HEK293 (cell line): ENCODE measurements around the gene OPALIN.

Experiments used
- CTCF ChIA-PET: fragments of 350-600 bp; formaldehyde crosslinking; extraction: SDS; loops from one replicate; lab custom pipeline; 2021; ENCODE audit warnings: antibody characterized with exemption; lab: Yijun Ruan, JAX
- POLR2A ChIA-PET: fragments of 300-600 bp; formaldehyde crosslinking; extraction: SDS; loops from one replicate; lab custom pipeline; 2020; ENCODE audit warnings: antibody characterized with exemption, inconsistent platforms; lab: Yijun Ruan, JAX
- H3K27ac ChIP-seq: fragments of 200-500 bp; sonication (Bioruptor generic); 2 replicates; pipeline ENCODE4 v1.5.1; 2014; ENCODE audit warnings: low read depth, low read length, control low read depth, inconsistent platforms; ENCODE audit errors: extremely low read depth
- H3K36me3 ChIP-seq, 2 experiments: fragments of 200-500 bp in 1 of 2; sonication (Bioruptor generic) in 1 of 2; 1 replicate in 1 of 2; 2 replicates in 1 of 2; pipeline ENCODE4 v1.5.1; 2014 to 2017; ENCODE audit warnings: inconsistent platforms in 2 of 2, low read length in 2 of 2; ENCODE audit not compliant: control insufficient read depth in 2 of 2, insufficient read depth in 1 of 2
- H3K4me1 ChIP-seq: fragments of 200-500 bp; sonication (Bioruptor generic); 2 replicates; pipeline ENCODE4 v1.5.1; 2014; ENCODE audit warnings: mild to moderate bottlenecking, low read length, inconsistent platforms; ENCODE audit not compliant: control insufficient read depth, insufficient read depth
- H3K4me3 ChIP-seq: 2 replicates; pipeline ENCODE4 v1.5.1; 2011; ENCODE audit warnings: low read depth, mild to moderate bottlenecking, control low read depth, low read length, moderate library complexity
- H3K9me3 ChIP-seq: fragments of 200-500 bp; sonication (Bioruptor generic); 2 replicates; pipeline ENCODE4 v1.5.1; 2014; ENCODE audit warnings: low read depth, low read length, inconsistent platforms; ENCODE audit not compliant: control insufficient read depth, insufficient read depth
- ATF2 ChIP-seq: fragments of 450-650 bp; formaldehyde crosslinking; IDR thresholded peaks from 2 replicates; pipeline ENCODE4 v1.5.1; 2016; ENCODE audit warnings: missing biosample characterization, missing genetic modification characterization, low read depth
- BCL11A ChIP-seq: fragments of 450-650 bp; formaldehyde crosslinking; IDR thresholded peaks from 2 replicates; pipeline ENCODE4 v1.5.1; 2016; ENCODE audit warnings: low read depth, missing biosample characterization, missing genetic modification characterization
- EGR2 ChIP-seq: fragments of 450-650 bp; formaldehyde crosslinking; IDR thresholded peaks from 2 replicates; pipeline ENCODE4 v1.5.1; 2016; ENCODE audit warnings: low read depth, missing biosample characterization, missing genetic modification characterization
- FEZF1 ChIP-seq: fragments of 450-650 bp; formaldehyde crosslinking; IDR thresholded peaks from 2 replicates; pipeline ENCODE4 v1.5.1; 2016; ENCODE audit warnings: missing biosample characterization, missing genetic modification characterization
- HOXA7 ChIP-seq: sonication (generic); formaldehyde crosslinking; IDR thresholded peaks from 2 replicates; pipeline ENCODE4 v1.8.1; 2022; ENCODE audit warnings: missing genetic modification reagents, borderline replicate concordance
- ZFHX2 ChIP-seq: fragments of 450-650 bp; formaldehyde crosslinking; conservative IDR thresholded peaks from 2 replicates; pipeline ENCODE4 v1.5.1; 2016; ENCODE audit warnings: missing biosample characterization, missing genetic modification characterization
- ZNF157 ChIP-seq: fragments of 450-650 bp; formaldehyde crosslinking; IDR thresholded peaks from 2 replicates; pipeline ENCODE4 v1.5.1; 2016; ENCODE audit warnings: missing biosample characterization, missing genetic modification characterization
- ZNF202 ChIP-seq: fragments of 450-650 bp; formaldehyde crosslinking; IDR thresholded peaks from 2 replicates; pipeline ENCODE4 v1.5.1; 2016; ENCODE audit warnings: missing biosample characterization, missing genetic modification characterization, borderline replicate concordance
- ZNF274 ChIP-seq, 2 experiments: fragments of 200-500 bp in 1 of 2; fragments of 450-650 bp in 1 of 2; sonication (Bioruptor generic) in 1 of 2; formaldehyde crosslinking in 1 of 2; IDR thresholded peaks; 2 replicates each; pipeline versions ENCODE4 v1.5.1 to v1.6.1; 2014 to 2016; ENCODE audit warnings: borderline replicate concordance in 1 of 2, inconsistent platforms in 1 of 2, low read length in 1 of 2, missing biosample characterization in 1 of 2, missing genetic modification characterization in 1 of 2
- ZNF341 ChIP-seq: fragments of 450-650 bp; formaldehyde crosslinking; IDR thresholded peaks from 2 replicates; pipeline ENCODE4; 2016; ENCODE audit warnings: low read depth, missing biosample characterization, missing genetic modification characterization
- ZNF600 ChIP-seq: fragments of 450-650 bp; formaldehyde crosslinking; IDR thresholded peaks from 2 replicates; pipeline ENCODE4 v1.5.1; 2016; ENCODE audit warnings: missing biosample characterization, missing genetic modification characterization
- ZNF670 ChIP-seq: fragments of 450-650 bp; formaldehyde crosslinking; IDR thresholded peaks from 2 replicates; pipeline ENCODE4 v1.5.1; 2016; ENCODE audit warnings: missing biosample characterization, missing genetic modification characterization, low read depth
- ZSCAN18 ChIP-seq: fragments of 450-650 bp; formaldehyde crosslinking; IDR thresholded peaks from 2 replicates; pipeline ENCODE4 v1.5.1; 2016; ENCODE audit warnings: missing biosample characterization, missing genetic modification characterization
- ZXDB ChIP-seq: fragments of 450-650 bp; formaldehyde crosslinking; IDR thresholded peaks from 2 replicates; pipeline ENCODE4 v1.5.1; 2016; ENCODE audit warnings: missing biosample characterization, missing genetic modification characterization
- TF ChIP-seq, protein P1 (sequence below): fragments of 450-650 bp; formaldehyde crosslinking; IDR thresholded peaks from 2 replicates; pipeline ENCODE4 v1.5.1; 2016; ENCODE audit warnings: missing biosample characterization, missing genetic modification characterization
- TF ChIP-seq, protein P2 (sequence below): fragments of 450-650 bp; IDR thresholded peaks from 2 replicates; pipeline ENCODE4 v1.5.1; 2018; ENCODE audit warnings: missing biosample characterization, missing genetic modification characterization
- TF ChIP-seq, protein P3 (sequence below): fragments of 450-650 bp; formaldehyde crosslinking; IDR thresholded peaks from 2 replicates; pipeline ENCODE4 v1.5.1; 2016; ENCODE audit warnings: missing biosample characterization, missing genetic modification characterization

Gene OPALIN

DNA sequence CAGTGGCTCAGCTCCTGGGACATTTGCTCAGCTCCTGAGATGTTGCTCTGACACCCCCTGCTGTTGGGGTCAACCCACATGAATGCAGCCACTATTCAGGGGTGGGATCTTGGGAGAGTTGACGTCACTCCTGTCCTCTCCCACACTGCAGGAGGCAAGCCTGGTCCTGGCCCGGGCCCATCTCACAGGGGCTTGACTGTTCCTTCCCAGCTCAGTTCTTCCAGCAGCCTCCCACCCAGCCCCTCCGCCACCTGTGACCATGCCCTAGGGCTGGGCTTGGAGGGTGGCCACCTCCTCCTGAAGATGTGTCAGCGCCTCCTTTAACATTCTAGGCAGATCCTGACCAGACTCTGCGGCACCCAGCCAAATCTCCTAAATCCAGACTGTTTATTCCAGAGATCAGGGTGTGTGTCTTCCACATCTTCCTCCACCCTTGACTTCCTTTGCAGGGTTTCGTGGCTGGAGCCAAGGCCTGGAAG lies 19.1 kb upstream of the OPALIN start (continued):
- TF ChIP-seq, protein P1, sequence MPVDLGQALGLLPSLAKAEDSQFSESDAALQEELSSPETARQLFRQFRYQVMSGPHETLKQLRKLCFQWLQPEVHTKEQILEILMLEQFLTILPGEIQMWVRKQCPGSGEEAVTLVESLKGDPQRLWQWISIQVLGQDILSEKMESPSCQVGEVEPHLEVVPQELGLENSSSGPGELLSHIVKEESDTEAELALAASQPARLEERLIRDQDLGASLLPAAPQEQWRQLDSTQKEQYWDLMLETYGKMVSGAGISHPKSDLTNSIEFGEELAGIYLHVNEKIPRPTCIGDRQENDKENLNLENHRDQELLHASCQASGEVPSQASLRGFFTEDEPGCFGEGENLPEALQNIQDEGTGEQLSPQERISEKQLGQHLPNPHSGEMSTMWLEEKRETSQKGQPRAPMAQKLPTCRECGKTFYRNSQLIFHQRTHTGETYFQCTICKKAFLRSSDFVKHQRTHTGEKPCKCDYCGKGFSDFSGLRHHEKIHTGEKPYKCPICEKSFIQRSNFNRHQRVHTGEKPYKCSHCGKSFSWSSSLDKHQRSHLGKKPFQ (tag by site-specific recombination), result no peak
- TF ChIP-seq ATF2 (tag by site-specific recombination) (peak; percentile 43; the same call in 1 of the 2 replicates), ZNF600 (tag by site-specific recombination) (peak; percentile 65), ZFHX2 (tag by site-specific recombination) (peak; percentile 75), ZNF670 (tag by site-specific recombination) (no peak), ZNF341 (tag by site-specific recombination) (peak; percentile 27; the same call in 1 of the 2 replicates), ZNF274 (IDR thresholded peaks at IDR 0.05; ENCODE audit: low read length) (no peak), ZNF274 (tag by site-specific recombination; IDR thresholded peaks at IDR 0.05; ENCODE audit: borderline replicate concordance) (no peak), BCL11A (tag by site-specific recombination) (no peak), ZNF202 (no peak), ZNF157 (no peak), HOXA7 (CRISPR knock-in tag) (no peak), ZSCAN18 (tag by site-specific recombination) (no peak), EGR2 (tag by site-specific recombination) (peak; percentile 54)
- TF ChIP-seq, protein P2, sequence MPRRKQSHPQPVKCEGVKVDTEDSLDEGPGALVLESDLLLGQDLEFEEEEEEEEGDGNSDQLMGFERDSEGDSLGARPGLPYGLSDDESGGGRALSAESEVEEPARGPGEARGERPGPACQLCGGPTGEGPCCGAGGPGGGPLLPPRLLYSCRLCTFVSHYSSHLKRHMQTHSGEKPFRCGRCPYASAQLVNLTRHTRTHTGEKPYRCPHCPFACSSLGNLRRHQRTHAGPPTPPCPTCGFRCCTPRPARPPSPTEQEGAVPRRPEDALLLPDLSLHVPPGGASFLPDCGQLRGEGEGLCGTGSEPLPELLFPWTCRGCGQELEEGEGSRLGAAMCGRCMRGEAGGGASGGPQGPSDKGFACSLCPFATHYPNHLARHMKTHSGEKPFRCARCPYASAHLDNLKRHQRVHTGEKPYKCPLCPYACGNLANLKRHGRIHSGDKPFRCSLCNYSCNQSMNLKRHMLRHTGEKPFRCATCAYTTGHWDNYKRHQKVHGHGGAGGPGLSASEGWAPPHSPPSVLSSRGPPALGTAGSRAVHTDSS, result no peak
- TF ChIP-seq, protein P3, sequence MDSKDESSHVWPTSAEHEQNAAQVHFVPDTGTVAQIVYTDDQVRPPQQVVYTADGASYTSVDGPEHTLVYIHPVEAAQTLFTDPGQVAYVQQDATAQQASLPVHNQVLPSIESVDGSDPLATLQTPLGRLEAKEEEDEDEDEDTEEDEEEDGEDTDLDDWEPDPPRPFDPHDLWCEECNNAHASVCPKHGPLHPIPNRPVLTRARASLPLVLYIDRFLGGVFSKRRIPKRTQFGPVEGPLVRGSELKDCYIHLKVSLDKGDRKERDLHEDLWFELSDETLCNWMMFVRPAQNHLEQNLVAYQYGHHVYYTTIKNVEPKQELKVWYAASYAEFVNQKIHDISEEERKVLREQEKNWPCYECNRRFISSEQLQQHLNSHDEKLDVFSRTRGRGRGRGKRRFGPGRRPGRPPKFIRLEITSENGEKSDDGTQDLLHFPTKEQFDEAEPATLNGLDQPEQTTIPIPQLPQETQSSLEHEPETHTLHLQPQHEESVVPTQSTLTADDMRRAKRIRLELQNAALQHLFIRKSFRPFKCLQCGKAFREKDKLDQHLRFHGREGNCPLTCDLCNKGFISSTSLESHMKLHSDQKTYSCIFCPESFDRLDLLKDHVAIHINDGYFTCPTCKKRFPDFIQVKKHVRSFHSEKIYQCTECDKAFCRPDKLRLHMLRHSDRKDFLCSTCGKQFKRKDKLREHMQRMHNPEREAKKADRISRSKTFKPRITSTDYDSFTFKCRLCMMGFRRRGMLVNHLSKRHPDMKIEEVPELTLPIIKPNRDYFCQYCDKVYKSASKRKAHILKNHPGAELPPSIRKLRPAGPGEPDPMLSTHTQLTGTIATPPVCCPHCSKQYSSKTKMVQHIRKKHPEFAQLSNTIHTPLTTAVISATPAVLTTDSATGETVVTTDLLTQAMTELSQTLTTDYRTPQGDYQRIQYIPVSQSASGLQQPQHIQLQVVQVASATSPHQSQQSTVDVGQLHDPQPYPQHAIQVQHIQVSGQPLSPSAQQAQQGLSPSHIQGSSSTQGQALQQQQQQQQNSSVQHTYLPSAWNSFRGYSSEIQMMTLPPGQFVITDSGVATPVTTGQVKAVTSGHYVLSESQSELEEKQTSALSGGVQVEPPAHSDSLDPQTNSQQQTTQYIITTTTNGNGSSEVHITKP (tag by site-specific recombination), result peak; percentile 50

DNA sequence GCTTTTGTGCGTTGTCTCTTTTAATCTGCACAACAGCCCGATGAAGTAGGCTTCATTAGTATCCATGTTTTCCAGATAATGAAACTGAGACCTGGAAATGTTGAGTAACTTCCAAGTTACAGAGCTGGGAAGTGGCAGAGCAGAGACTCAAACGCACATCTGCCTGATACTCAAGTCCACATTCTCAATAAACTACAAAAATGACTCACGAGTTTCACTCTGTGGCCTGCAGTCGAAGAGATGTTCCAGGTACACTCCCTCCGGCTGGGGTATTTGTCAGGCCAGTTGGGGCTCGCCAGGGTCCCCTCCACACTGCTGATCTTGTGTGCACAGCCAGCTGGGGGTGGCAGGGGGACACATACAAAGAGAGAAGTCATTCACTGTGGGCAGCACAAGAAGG lies 17.7 kb upstream of the OPALIN start:
- Histone ChIP-seq H3K27ac (no peak overlapping the region), H3K9me3 (no peaks in the 10 kb centered on the region), H3K36me3 (no peaks in the 10 kb centered on the region), H3K4me3 (no peak overlapping the region), H3K4me1 (no peaks in the 10 kb centered on the region)
- ChIA-PET CTCF (interaction anchor here (0.6 to 3.6 kb wide), 10 partner anchors 10 to 660 kb away, joined by 3 to 22 read pairs (median 5); no protein-coding TSS in a partner anchor), POLR2A (interaction anchor here (0.6 kb wide), 1 partner anchor 613 kb away, joined by 3 read pairs; no protein-coding TSS in a partner anchor)
- no peak for TF ChIP-seq ZXDB
- TF ChIP-seq FEZF1 (tag by site-specific recombination), result peak; percentile 76
